Measurements from ENCODE around the gene TUBB2A.

- no peak for TF ChIP-seq CTCF (conservative IDR thresholded peaks at IDR 0.05; ENCODE audit: low read depth, low read length)
- no peak for TF ChIP-seq EZH2 (IDR thresholded peaks at IDR 0.05; ENCODE audit: borderline replicate concordance, low read depth, low read length, poor library complexity, severe bottlenecking)
Observed at GRCh38 chr6:3151691-3152090, 5.7 kb downstream of the TUBB2A start.
